ENCODE results near the gene ABCA2.

DNA sequence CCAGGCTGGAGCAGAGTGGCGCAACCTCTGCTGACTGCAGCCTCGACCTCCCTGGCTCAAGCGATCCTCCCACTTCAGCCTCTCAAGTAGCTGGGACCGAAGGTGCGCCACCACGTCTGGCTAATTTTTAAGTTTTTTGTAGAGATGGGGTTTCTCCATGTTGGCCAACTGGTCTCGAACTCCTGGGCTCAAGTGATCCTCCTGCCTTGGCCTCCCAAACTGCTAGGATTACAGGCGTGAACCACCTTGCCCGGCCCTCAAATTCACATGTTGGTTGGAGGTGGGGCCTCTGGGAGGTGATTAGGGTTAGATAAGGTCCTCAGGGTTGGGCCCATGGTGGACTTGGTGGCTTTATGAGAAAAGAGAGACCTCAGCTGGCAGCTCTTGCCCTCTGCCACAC is 65.9 kb downstream of the ABCA2 start:
- TF ChIP-seq TARDBP (IDR thresholded peaks at IDR 0.05), result no peak
- TF ChIP-seq BHLHE40 (IDR thresholded peaks at IDR 0.05; ENCODE audit: borderline replicate concordance), result no peak
- no peak for TF ChIP-seq ZNF384 (IDR thresholded peaks at IDR 0.05)
- no peak for TF ChIP-seq FOXM1 (IDR thresholded peaks at IDR 0.05; ENCODE audit: borderline replicate concordance)
- no peak for TF ChIP-seq FOXA1 (IDR thresholded peaks at IDR 0.05)
- no peak for TF ChIP-seq NFRKB (IDR thresholded peaks at IDR 0.05)
- TF ChIP-seq SP1 (IDR thresholded peaks at IDR 0.05), result no peak
- no peak for TF ChIP-seq HDGF (IDR thresholded peaks at IDR 0.05; ENCODE audit: borderline replicate concordance)
- TF ChIP-seq SUZ12 (IDR thresholded peaks at IDR 0.05), result no peak
- TF ChIP-seq, protein P1, sequence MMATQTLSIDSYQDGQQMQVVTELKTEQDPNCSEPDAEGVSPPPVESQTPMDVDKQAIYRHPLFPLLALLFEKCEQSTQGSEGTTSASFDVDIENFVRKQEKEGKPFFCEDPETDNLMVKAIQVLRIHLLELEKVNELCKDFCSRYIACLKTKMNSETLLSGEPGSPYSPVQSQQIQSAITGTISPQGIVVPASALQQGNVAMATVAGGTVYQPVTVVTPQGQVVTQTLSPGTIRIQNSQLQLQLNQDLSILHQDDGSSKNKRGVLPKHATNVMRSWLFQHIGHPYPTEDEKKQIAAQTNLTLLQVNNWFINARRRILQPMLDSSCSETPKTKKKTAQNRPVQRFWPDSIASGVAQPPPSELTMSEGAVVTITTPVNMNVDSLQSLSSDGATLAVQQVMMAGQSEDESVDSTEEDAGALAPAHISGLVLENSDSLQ (IDR thresholded peaks at IDR 0.05), result no peak
- TF ChIP-seq FOXK2 (IDR thresholded peaks at IDR 0.05), result no peak
- TF ChIP-seq LEF1 (IDR thresholded peaks at IDR 0.05; ENCODE audit: borderline replicate concordance), result no peak
- no peak for TF ChIP-seq CTBP1 (IDR thresholded peaks at IDR 0.05; ENCODE audit: borderline replicate concordance)
- TF ChIP-seq ELF4 (IDR thresholded peaks at IDR 0.05), result no peak
